NCI-H1105 (cell line): ENCODE data around the gene ACP2.
A peak's percentile ranks its signal among the peaks of the same experiment; 100 is the strongest.
"Not testable (repeated sequence)": the region's sequence is repeated elsewhere in the genome, so short reads cannot be mapped to it uniquely, and the experiment has no call there.

Experiments used
- DNase-seq: peaks from one replicate; lab custom pipeline; 2025; lab: John Stamatoyannopoulos, UW

The ACP2 gene

GRCh38 chr11:47243454-47243853 lies 5.2 kb downstream of the ACP2 start:
- DNase-seq = no peak

DNA sequence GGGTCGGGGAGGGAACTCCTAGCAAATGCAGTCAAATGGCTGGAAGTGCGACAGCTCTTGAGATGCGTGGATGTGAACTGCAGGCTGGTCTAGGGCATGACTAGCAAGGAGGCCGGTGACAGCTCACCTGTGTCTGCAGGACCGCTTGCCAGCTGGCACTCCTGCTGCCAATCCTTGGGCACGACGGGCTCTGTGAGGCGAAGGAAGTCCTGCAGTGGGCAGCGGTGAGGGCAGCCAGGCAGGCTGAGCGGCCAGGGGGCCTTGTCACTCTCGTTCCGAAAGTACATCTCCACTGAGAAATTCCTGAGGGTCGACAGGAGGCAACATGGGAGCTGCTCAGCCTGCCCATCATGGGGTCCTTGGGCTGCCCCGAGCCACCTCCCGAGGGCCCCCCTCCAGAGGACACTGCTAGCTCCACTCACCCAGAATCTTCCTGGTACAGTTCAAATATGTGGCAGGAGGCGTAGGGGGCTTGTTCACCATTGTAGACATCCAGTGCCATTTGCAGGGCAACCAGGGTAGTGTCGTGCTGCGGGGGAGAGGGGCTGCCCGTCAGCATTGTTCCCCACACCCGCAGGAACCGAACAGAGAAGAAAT lies 5.9 kb downstream of the ACP2 start:
- no peak for DNase-seq

GRCh38 chr11:47241841-47242301 lies 6.7 kb downstream of the ACP2 start:
- DNase-seq = no peak

DNA sequence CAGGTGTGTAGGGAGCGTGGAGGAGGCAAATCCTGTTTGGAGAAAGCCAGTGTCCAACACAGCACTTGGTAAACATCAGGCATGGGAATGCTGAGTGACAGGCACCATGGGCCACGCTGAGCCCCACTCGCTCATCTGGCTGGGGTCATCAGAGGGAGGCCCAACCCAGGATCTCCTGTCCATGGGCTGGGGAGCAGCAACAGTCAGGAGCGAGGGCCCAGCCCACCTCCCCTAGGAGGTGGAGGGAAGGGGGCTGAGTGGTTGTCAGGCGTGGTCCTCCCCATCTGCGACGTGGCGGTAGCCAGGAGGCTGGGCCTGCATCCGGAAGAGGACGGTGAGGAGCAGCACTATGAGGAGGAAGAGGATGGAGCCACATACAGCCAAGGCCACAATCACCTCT lies 8.8 kb downstream of the ACP2 start:
- no peak for DNase-seq

- DNase-seq = no peak
These were observed 12.1 kb downstream of the ACP2 start for GRCh38 chr11:47236482-47236881.

DNA sequence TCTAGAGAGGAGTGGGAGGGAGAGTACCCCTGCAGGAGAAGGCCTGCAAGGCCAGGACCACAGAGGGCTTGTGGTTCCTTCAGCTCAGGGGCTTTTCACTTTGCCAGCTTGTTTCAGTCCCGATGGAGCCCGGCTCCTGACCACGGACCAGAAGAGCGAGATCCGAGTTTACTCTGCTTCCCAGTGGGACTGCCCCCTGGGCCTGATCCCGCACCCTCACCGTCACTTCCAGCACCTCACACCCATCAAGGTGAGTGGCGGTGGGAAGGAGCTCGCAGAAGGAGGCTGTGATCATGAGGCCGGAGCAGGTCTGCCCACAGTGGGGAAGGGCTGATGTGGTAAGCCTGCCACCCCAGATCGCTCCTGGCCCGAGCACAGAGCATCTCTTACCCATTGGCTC lies 13.5 kb downstream of the ACP2 start:
- no peak for DNase-seq

- DNase-seq = peak; percentile 70
These were observed 13.9 kb downstream of the ACP2 start for GRCh38 chr11:47234669-47235100.

DNA sequence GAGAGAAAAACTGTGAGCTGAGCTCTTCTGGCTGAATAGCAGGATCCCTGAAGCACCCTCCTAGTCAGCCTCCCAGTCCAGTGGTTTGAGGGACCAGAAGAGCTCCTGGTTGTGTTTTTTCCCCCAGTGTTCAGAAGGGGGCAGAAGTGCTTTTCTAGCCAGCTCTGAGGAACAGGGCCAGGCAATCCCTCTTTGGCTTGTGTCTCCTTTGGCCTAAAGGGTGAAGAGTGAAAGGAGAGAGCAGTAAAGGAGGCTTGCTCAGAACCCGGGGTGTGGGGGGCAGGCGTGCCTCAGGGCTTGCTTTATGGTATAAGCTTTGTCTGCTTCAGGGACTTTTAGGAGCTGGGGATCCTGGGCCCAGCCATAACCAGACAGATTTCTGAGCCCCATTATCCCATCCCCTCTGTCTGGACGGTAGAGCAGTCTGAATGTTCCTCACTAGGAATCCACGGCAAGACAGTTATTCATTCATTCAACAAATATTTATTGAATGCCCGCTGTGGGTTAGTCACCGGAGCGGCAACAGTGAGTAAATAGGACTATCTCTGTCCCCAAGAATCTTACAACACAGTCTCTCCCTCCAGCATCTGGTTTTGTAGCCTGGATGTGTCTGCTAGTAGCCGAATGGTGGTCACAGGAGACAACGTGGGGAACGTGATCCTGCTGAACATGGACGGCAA lies 14.5 kb downstream of the ACP2 start:
- peak; percentile 65 for DNase-seq

- no peak for DNase-seq
These were observed 15.6 kb downstream of the ACP2 start for GRCh38 chr11:47233051-47233450.

DNA sequence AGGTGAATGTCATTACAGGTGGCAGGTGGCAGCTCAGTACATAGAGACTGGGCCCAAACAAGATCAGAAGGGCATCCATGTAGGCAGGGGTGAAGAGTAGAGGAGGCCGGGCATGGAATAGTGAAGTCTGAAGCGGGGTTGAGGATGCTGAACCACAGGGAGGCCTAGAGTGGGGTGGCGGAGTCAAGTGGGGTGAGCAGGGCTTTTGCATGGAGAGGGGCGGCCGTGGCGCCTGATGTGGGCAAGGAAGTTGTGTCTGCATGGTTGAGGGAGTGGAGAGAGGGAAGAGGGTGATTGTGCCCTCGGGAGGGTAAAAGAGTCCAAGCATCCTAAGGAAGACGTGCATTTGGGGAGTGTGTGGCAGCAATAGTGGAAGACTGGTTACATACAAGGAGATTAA lies 19.5 kb downstream of the ACP2 start:
- DNase-seq = no peak

DNA sequence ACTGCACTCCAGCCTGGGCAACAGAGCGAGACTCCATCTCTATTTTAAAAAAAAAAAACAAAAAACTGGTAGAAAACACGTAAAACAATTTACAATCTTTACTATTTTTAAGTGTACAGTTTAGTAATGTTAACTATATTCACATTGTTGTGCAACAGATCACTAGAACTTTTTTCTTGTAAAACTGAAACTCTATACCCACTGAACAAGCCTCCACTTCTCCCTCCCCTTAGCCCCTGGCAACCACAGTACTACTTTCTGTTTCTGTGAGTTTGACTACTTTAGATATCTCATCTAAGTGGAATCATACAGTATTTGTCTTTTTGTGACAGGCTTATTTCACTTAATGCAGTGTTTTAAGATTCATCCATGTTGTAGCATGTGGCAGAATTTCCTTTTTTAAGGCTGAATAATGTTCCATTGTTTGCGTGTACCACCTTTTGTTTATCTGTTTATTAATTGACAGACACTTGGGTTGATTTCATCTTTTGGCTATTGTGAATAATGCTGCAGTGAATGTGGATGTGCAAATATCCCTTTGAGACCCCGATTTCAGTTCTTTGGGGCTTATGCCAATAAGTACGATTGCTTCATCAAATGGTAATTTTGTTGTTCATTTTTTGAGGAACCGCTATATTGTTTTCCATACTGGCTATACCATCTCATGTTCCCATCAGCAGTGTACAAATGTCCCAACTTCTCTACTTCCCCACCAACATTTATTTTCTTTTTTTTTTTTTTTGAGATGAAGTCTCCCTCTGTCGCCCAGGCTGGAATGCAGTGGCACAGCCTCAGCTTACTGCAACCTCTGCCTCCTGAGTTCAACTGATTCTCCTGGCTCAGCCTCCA lies 22.8 kb downstream of the ACP2 start:
- no peak for DNase-seq

- DNase-seq = no peak
These were observed 25.9 kb downstream of the ACP2 start for GRCh38 chr11:47222696-47223095.

DNA sequence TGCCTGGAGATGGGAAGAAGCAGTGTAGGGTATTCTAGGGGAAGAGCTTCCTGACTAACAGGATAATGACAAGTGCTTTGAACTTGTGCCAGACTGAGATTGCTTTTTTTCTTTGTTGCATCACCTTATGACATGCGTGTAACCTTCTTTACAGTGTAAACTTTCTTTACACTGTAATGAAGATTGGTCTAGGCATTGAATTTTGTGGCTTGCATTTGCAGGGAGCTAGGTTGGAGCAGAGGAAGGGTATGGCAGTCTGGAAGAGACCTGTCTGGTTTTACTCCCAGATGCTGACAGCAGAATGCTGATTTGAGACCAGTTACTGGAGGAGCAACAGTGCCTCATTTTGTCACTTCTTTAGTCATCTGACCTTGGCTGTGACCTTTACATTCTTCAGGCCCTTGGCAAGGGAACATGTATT lies 28.2 kb downstream of the ACP2 start:
- DNase-seq = no peak

GRCh38 chr11:47216121-47216798 lies 32.4 kb downstream of the ACP2 start:
- DNase-seq = peak; percentile 9

GRCh38 chr11:47215366-47215910 lies 33.2 kb downstream of the ACP2 start:
- DNase-seq = no peak

- DNase-seq = peak; percentile 92
These were observed 34.6 kb downstream of the ACP2 start for GRCh38 chr11:47213950-47214565.

DNA sequence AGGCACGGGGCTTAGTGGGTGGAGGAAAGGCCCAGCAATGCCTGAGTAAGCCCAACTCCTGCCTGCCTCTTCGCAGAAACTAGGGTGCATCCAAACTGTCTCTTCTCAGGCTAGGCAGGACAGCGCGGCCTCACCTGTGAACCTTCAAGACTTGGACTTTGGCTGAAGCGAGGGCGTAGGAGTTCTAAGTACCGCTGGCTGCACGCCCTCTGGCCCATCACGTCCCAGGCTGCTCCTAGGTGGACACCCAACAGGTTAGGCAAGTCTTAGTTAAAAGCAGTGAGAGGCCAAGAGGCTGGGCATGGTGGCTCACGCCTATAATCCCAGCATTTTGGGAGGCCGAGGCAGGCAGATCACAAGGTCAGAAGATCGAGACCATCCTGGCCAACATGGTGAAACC lies 35.7 kb downstream of the ACP2 start:
- no peak for DNase-seq

DNA sequence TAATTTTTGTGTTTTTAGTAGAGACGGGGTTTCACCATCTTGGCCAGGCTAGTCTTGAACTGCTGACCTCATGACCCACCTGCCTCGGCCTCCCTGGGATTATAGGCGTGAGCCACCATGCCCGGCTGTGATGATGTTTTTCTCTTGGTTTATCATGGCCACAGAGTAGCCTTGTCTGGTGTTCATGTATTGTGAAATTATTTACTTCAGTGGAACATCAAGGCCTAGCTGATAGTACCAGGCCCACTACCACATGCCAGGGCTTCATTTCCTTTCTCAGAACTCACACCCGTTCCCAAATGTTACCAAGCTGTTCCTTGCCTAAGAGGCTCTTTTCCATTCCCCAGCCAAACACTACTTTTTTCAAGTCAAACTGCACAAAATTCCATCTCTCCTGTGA lies 40.0 kb downstream of the ACP2 start:
- no peak for DNase-seq

DNA sequence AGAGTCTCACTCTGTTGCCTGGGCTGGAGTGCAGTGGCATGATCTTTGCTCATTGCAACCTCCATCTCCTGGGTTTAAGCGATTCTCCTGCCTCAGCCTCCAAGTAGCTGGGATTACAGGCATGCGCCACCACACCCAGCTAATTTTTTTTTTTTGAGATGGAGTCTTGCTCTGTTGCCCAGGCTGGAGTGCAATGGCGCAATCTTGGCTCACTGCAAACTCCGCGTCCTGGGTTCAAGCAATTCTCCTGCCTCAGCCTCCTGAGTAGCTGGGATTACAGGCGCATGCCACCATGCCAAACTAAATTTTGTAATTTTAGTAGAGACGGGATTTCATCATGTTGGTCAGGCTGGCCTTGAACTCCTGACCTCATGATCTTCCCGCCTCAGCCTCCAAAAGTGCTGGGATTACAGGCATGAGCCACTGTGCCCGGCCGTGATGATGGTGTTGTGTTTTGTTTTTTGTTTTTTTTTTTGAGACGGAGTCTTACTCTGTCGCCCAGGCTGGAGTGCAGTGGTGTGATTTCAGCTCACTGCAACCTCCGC lies 40.5 kb downstream of the ACP2 start:
- DNase-seq = not testable (repeated sequence)

GRCh38 chr11:47207459-47207858 lies 41.2 kb downstream of the ACP2 start:
- no peak for DNase-seq

DNA sequence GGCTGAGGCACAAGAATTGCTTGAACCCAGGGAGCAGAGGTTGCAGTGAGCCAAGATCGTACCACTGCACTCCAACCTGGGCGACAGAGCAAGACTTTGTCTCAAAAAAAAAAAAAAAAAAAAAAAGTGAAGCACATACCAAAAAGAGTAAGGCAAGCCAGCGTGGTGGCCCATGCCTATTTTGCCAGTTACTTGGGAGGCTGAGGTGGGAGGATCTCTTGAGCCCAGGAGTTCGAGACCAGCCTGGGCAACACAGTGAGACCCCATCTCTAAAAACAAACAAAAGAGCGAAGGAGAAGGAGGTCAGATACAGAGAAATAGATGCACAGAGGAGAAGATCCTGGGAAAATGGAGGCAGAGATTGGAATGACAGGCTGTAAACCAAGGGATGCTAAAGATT lies 42.0 kb downstream of the ACP2 start:
- DNase-seq = not testable (repeated sequence)
